Stimulated activated CD8-positive, alpha-beta memory T cell treated with anti-CD3 and anti-CD28 coated beads, Interleukin-15, amount 100 ng/mL, for 24 hours (primary cell): Measurements from ENCODE around the gene TMF1.

Experiments used
- DNase-seq: peaks from one replicate; pipeline ENCODE4 v3.0.0-alpha.2; 2020; ENCODE audit warnings: low read depth

The TMF1 gene

DNA sequence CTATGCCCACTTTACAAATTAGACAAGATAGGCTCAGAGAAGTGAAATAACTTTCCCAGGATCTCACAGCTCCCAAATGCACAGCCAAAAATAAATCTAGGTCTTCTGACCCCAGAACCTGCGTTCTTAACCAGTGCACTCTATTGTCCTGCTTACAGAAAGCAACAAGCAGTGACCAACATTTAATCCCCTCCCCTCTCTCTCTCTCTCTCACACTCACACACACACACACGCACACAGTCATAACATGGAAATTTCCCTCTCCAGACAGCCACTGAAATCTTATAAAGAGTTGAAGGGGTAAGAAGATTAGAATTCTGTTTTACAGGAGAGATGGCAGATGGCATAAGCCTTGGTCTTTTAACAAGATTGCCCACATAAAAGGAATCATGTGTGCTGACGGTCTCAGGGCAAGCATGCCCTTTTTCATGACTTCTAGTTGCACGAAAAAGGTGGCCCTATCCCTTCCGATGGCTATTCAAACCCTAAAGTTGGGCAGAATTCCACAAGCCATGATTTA lies 68.1 kb downstream of the TMF1 start:
- no peak for DNase-seq

DNA sequence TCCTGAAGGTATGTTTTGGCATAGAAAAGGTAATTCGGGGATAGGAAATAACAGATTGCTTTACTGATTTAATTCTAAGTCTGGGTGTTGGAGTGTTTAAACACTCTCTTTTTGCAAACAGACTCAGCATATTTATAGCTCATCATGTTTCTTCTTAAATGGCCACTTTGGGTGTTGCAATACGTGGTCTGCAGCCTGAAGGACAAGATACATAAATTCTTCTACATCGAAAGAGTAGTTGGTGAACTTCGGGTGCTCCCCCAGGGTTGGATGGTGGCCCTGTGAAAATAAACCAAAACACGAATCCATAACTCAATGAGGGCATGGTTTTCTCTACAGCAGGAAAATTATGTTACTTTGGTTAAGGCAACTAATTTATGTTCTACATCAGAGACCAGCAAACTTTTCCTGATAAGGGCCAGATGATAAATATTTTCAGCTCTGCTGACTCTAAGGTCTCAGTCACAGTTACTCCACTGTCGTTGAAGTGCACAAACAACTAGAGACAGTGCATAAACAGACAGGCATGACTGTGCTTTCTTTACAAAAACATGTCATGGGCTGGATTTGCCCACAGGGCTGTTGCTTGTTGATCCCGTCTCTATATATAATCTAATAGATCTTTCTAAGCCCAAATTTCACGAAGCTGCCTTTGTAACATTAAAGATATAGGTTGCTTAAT lies 74.5 kb downstream of the TMF1 start:
- DNase-seq: no peak

DNA sequence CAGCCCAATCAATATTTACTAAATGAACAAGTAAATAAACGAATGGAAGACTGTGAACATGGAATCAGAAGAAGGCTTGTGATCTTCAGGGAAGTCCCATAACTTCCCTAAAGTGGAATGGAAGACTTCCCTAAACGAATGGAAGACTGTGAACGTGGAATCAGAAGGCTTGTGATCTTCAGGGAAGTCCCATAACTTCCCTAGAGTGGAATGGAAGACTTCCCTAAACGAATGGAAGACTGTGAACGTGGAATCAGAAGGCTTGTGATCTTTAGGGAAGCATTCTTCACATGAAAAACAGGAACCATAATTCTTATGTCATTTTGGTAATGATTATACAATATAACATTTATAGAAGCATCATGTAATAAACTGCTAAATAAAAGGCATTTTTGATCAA lies 77.4 kb downstream of the TMF1 start:
- no peak for DNase-seq

DNA sequence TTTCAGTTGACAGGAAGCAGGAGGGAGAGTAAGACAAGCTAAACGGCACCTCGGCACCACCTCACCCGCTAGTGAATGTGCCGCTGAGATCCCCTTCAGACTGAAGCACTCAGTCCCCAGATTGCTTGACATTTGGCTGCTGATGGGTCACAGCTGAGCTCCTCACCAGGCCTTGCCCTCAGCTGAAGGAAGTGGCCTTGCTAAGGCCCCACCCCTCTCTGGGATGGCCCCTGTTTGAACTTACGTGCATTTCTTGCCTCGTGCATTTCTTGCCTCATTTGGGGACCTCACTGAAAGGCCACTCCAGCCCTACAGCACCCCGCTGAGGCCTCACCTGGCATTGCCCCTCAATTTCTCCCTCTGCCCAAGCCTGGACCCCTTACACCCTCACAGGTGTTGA lies 78.5 kb downstream of the TMF1 start:
- DNase-seq: no peak

DNA sequence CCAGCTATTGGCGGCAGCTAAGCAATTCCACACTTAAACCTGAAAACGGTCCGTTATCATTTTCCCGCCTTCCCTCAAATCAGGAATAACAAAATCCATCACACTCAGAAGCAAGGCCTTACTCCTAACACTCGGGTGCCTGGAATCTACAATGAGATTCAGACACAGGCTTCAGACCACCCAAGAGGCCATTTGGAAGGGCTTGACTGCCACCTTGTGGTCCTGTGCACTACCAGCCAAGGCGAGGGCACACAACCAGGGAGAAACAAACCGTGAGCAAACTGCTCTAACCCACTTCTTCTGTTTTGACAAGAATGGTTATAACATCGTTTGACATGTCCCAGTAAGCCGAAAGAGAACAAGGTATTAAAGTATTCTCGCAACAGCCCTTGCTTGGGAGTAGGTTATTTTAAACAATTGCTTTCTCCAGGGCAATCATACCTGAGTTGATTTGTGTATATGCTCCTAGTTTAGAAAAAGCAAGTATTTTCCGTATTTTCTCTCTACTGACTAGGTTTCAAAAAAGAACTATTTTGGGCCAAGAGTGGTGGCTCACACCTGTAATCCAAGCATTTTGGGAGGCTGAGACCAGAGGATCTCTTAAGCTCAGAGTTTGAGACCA lies 79.7 kb downstream of the TMF1 start:
- DNase-seq: peak; percentile 14
